PC-3 (cell line): Measurements from ENCODE around the gene CORO2A. TPM values are rescaled to one million over a fixed set of nuclear protein-coding genes. Genes with fewer than 3 reads are reported as not detected.

ENCODE experiments used
- ATAC-seq: fragments of 200-7000 bp; cut with Tn5 transposase; 2 replicates; pipeline ENCODE4 v1.9.1; 2020; ENCODE audit warnings: mild to moderate bottlenecking, moderate library complexity
- BruUV-seq: library from RNA; stranded (reverse); fragments of 400-500 nt; replicated peaks from 2 replicates; lab custom pipeline; 2021; lab: Mats Ljungman, UMichigan
- CTCF ChIA-PET: fragments of 300-600 bp; sonication (Branson Sonifier 250); formaldehyde crosslinking; loops from one replicate; lab custom pipeline; 2022; ENCODE audit warnings: antibody characterized with exemption; lab: Charles Lee
- POLR2A ChIA-PET: fragments of 300-600 bp; sonication (Branson Sonifier 250); formaldehyde crosslinking; loops from one replicate; lab custom pipeline; 2022; ENCODE audit warnings: antibody characterized with exemption; ENCODE audit not compliant: unreplicated experiment; lab: Charles Lee
- DNase-seq: peaks from one replicate; pipeline ENCODE4 v3.0.0-alpha.2; 2015
- H2AFZ ChIP-seq: fragments of 300-600 bp; sonication (generic); 2 replicates; pipeline ENCODE4 v1.6.0; 2016; ENCODE audit warnings: antibody characterized with exemption, low read length
- H3F3A ChIP-seq: fragments of 300-600 bp; sonication (generic); one replicate; pipeline ENCODE4 v1.6.0; 2017; ENCODE audit warnings: antibody characterized with exemption, low read length, control low read depth, mild to moderate bottlenecking; ENCODE audit not compliant: unreplicated experiment
- H3K27ac ChIP-seq: fragments of 300-600 bp; sonication (generic); 2 replicates; pipeline ENCODE4 v1.5.1; 2016; ENCODE audit warnings: mild to moderate bottlenecking, low read length
- H3K27me3 ChIP-seq: fragments of 300-600 bp; sonication (generic); 2 replicates; pipeline ENCODE4 v1.6.1; 2016; ENCODE audit warnings: low read length, mixed read lengths
- H3K36me3 ChIP-seq: fragments of 300-600 bp; sonication (generic); 2 replicates; pipeline ENCODE4 v1.6.1; 2016; ENCODE audit warnings: low read depth, mixed run types, low read length, mixed read lengths
- H3K4me1 ChIP-seq: fragments of 300-600 bp; sonication (generic); 2 replicates; pipeline ENCODE4 v1.5.1; 2016; ENCODE audit warnings: low read length; ENCODE audit not compliant: insufficient read depth
- H3K4me2 ChIP-seq: fragments of 300-600 bp; sonication (generic); 2 replicates; pipeline ENCODE4 v1.6.0; 2016; ENCODE audit warnings: low read length
- H3K4me3 ChIP-seq: fragments of 300-600 bp; sonication (generic); 2 replicates; pipeline ENCODE4 v1.5.1; 2016; ENCODE audit warnings: mild to moderate bottlenecking, low read length, mixed read lengths
- H3K79me2 ChIP-seq: fragments of 300-600 bp; sonication (generic); 2 replicates; pipeline ENCODE4 v1.6.1; 2017; ENCODE audit warnings: low read length, mixed read lengths
- H3K9ac ChIP-seq: fragments of 300-600 bp; sonication (generic); 2 replicates; pipeline ENCODE4 v1.6.0; 2016; ENCODE audit warnings: mild to moderate bottlenecking, low read length
- H3K9me2 ChIP-seq: fragments of 300-600 bp; sonication (generic); replicated peaks from 2 replicates; pipeline ENCODE4 v1.6.1; 2016; ENCODE audit warnings: mixed run types, low read length, mixed read lengths
- H3K9me3 ChIP-seq: fragments of 300-600 bp; sonication (generic); 2 replicates; pipeline ENCODE4 v1.6.1; 2016; ENCODE audit warnings: low read length, mixed read lengths
- H4K20me1 ChIP-seq: fragments of 300-600 bp; sonication (generic); 2 replicates; pipeline ENCODE4 v1.6.1; 2016; ENCODE audit warnings: low read length, mixed read lengths
- EZH2 ChIP-seq: fragments of 300-600 bp; sonication (generic); IDR thresholded peaks from one replicate; pipeline ENCODE4 v1.6.1; 2017; ENCODE audit warnings: antibody characterized with exemption, mild to moderate bottlenecking, low read length; ENCODE audit not compliant: unreplicated experiment
- EZH2phosphoT487 ChIP-seq: fragments of 300-600 bp; sonication (generic); IDR thresholded peaks from 2 replicates; pipeline ENCODE4 v1.6.1; 2018; ENCODE audit warnings: mild to moderate bottlenecking, antibody characterized with exemption, low read length, borderline replicate concordance
- intact Hi-C: fragments of 100-400 bp; cut with micrococcal nuclease; formaldehyde crosslinking; loops from 2 replicates; pipeline ENCODE4 v1.9.0; 2023
- total RNA-seq: library from RNA; depleted of rRNA; stranded (reverse); fragments of >200 nt; gene quantifications from 2 replicates; pipeline ENCODE4 v1.2.3, GENCODE V29; 2014
- TF ChIP-seq, protein P1 (sequence below): fragments of 300-600 bp; sonication (generic); conservative IDR thresholded peaks from 2 replicates; pipeline ENCODE4 v1.5.1; 2017; ENCODE audit warnings: antibody characterized with exemption, low read depth, mild to moderate bottlenecking, low read length

CORO2A gene
- total RNA-seq, 1 experiment from 2014 or later = 2.2 TPM

DNA sequence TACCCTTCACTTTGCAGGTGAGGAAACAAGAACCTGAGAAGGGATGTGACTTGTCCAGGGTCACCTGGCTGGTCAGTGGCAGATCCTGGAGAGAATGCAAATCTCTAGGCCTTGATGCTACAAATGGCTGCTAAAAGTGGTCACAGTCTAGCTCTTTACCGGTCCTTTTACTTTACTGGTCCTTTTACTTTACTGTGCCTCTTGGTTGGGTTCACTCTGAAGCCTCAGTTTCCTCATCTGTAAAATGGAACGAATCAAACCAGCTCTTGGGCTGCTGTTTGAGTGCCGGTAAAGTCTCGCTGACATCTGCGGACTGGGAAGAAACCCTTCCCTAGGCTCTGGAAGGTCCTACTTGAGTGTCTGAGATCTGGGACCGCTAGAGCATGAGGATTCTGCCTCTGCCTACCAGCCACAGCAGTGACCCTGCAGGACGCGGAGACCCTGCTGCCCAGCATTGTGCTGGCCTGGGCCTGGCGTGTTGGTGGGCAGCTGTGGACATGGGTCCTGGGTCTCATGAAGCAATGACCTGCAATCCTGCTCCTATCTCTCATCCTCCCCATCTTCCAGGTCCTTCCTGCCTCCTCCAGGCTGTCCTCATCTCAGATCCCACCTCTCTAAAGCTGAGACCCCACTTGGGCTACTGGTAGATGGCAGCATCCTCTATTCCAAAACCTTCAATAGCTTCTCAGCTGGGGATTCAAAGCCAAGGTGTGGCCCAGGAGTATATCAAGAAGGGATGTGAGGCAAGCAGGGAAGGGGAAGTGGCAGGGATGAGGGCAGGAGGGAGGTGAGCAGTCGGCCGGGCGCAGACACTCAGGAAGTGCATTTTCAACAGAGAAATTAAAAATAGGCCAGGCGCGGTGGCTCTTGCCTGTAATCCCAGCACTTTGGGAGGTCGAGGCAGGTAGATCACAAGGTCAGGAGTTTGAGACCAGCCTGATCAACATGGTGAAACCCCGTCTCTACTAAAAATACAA, 13.3 kb downstream of the CORO2A start:
- no peak for ATAC-seq
- ChIA-PET POLR2A (interaction anchor here (0.6 kb wide), 1 partner anchor 255 kb away, joined by 3 read pairs; no protein-coding TSS in a partner anchor), CTCF (no interaction called here)
- H2AFZ ChIP-seq = no peak overlapping the region
- no TSS peak for BruUV-seq
- intact Hi-C loops = no loop called here
- no peaks in the 10 kb centered on the region for H4K20me1 ChIP-seq
- TF ChIP-seq, protein P1, sequence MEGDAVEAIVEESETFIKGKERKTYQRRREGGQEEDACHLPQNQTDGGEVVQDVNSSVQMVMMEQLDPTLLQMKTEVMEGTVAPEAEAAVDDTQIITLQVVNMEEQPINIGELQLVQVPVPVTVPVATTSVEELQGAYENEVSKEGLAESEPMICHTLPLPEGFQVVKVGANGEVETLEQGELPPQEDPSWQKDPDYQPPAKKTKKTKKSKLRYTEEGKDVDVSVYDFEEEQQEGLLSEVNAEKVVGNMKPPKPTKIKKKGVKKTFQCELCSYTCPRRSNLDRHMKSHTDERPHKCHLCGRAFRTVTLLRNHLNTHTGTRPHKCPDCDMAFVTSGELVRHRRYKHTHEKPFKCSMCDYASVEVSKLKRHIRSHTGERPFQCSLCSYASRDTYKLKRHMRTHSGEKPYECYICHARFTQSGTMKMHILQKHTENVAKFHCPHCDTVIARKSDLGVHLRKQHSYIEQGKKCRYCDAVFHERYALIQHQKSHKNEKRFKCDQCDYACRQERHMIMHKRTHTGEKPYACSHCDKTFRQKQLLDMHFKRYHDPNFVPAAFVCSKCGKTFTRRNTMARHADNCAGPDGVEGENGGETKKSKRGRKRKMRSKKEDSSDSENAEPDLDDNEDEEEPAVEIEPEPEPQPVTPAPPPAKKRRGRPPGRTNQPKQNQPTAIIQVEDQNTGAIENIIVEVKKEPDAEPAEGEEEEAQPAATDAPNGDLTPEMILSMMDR = no peak
- no peak for TF ChIP-seq EZH2phosphoT487
- TF ChIP-seq EZH2 = no peak
- no peaks in the 10 kb centered on the region for H3K4me1 ChIP-seq
- no peak overlapping the region for H3K4me2 ChIP-seq
- no peak overlapping the region for H3K4me3 ChIP-seq
- no peaks in the 10 kb centered on the region for H3K27me3 ChIP-seq
- H3K9me3 ChIP-seq = no peaks in the 10 kb centered on the region
- no peaks in the 10 kb centered on the region for H3K9me2 ChIP-seq
- no peak overlapping the region for H3K27ac ChIP-seq
- H3F3A ChIP-seq = no peaks in the 10 kb centered on the region
- no peak overlapping the region for H3K9ac ChIP-seq
- H3K79me2 ChIP-seq = no peaks in the 10 kb centered on the region
- no peaks in the 10 kb centered on the region for H3K36me3 ChIP-seq
- DNase-seq = no peak

DNA sequence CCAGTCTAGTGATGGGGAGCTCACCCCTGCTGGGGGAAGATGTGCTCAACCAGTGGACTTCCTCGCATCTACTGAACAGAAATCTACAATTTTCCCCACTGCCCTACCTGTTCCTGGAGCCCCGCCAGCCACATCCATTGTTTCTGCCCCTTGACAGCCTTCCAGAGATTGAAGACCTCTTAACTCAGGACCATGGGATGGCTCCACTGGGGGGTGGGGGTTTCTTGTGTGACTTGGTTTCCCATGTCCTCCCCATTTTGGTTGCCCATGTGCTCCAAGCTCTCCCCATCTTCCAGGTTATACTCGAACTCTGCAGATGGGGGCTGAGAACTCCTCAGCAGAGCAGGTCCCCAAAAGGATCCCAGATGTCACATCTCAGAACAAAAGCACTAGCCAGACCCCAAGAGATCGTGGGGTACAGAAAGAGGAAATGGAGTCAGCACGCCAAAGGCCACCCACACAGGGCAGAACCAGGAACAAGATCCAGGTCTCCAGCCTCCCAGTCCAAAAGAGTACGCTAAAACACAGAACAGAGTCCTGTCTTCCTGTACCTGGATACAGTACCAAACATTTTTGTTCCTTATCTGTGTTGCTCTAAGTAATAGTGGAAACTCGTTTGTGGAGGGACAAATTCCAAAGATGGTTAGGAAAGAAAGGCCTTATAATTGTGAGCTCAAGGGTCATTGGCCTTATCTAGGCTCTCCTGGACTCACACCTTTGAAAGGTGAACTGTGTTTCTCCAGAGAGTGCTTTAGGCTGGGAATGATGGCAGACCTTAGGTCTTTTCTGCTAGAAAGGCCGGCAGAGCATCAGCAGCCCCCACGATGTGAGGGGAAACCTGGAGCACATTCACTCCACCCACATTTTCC, 15.8 kb downstream of the CORO2A start:
- H3K27me3 ChIP-seq = no peaks in the 10 kb centered on the region
- H3K4me2 ChIP-seq = no peak overlapping the region
- H3K9ac ChIP-seq = no peak overlapping the region
- H2AFZ ChIP-seq = no peak overlapping the region
- no peaks in the 10 kb centered on the region for H3K9me3 ChIP-seq
- H3K4me1 ChIP-seq = peaks cover 7% of the 10 kb centered on the region; the same call in 1 of the 2 replicates
- DNase-seq = no peak
- BruUV-seq = no TSS peak
- H3K9me2 ChIP-seq = no peaks in the 10 kb centered on the region
- TF ChIP-seq, protein P1 = no peak
- TF ChIP-seq EZH2 (no peak), EZH2phosphoT487 (no peak)
- H3K4me3 ChIP-seq = no peak overlapping the region
- CTCF ChIA-PET = no interaction called here
- no peak for ATAC-seq
- no peak overlapping the region for H3K27ac ChIP-seq
- H3F3A ChIP-seq = no peaks in the 10 kb centered on the region
- H3K79me2 ChIP-seq = no peaks in the 10 kb centered on the region
- no peaks in the 10 kb centered on the region for H3K36me3 ChIP-seq
- intact Hi-C loops = no loop called here
- H4K20me1 ChIP-seq = no peaks in the 10 kb centered on the region
- POLR2A ChIA-PET = no interaction called here
